HG03565 (cell line): ENCODE results near the gene NAV3.

Experiments
- ATAC-seq: cut with Tn5 transposase; IDR thresholded peaks from one replicate; pipeline ENCODE4 v1.9.1; 2021; ENCODE audit warnings: mild to moderate bottlenecking, moderate library complexity; ENCODE audit not compliant: unreplicated experiment

NAV3 gene

GRCh38 chr12:77845831-77846230, 15.1 kb downstream of the NAV3 start:
- no peak for ATAC-seq

- peak; percentile 100 for ATAC-seq
Observed at GRCh38 chr12:77847060-77847541, 16.4 kb downstream of the NAV3 start.

DNA sequence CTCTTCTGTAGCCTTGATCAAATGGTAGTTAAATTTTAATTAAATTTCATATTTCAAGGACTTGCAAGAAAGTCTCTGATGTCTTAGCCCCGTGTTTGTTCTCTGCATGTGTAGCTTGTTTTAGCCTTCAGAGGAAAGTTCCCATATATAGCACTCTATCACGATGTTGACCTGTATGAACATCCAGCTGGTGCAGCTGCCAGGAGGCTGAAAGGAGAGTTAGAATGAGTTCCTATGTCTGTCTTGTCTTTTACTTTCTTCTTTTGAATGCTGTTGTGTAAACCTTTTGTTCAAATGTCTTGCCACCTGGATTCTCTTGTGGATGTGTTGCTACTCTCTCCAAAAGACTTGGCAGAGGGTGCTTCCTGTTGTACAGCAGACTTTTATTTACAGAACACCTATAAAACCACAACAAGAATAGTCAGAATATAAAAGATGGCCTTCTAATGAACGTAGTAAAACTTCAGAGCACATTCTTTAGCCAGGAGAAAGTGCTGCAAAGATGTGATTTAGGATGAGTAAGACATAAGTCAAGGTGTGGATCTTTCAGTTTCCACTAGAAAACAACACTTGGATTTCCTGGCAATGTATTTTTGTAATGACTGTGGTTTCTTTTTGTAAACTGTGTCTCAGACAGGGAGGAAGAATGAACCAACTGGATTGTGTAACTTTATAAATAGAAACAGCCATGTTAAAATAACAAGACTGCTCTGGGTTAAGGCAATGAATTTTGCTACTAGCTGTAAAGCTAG, 17.2 kb downstream of the NAV3 start:
- no peak for ATAC-seq

- ATAC-seq, result no peak
Observed at GRCh38 chr12:77850129-77850528, 19.4 kb downstream of the NAV3 start.

DNA sequence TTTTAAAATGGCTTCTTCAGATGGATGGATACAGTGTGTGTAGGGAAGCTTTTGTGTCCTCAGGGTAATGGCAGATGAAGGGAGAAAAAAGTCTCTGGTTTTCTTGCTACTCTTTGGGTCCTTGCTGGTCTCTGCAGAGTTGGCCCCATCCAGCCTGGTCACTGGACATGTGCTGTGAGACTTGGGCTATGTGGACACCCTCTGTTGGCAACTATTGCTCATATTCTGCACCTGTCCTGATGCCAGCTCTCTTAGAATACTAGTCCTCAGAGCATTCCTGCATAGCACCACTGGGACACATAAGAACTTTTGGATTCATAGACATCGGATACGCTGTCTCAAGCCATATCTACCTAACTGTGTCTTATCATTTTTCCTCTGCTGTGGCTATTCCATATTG, 20.0 kb downstream of the NAV3 start:
- ATAC-seq, result no peak

GRCh38 chr12:77855548-77855947, 24.9 kb downstream of the NAV3 start:
- ATAC-seq, result no peak

DNA sequence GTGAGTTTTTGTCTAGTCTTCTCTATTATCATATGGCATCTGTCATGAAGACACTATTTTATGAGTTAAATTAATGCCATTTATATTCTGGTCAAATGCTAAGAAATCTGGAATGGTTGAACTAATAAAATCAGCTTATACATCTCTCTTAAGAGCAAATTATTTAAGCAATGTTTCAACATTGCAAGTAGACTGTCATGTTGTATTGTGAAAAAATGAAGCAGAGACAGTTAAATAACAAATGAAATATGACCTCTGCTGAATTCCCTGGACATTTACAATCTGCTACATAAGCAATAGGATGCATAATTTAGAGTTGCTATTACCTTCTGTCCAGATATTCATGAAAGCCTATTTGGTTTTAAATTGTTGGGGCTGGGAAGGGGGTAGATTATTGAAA, 30.6 kb downstream of the NAV3 start:
- no peak for ATAC-seq

DNA sequence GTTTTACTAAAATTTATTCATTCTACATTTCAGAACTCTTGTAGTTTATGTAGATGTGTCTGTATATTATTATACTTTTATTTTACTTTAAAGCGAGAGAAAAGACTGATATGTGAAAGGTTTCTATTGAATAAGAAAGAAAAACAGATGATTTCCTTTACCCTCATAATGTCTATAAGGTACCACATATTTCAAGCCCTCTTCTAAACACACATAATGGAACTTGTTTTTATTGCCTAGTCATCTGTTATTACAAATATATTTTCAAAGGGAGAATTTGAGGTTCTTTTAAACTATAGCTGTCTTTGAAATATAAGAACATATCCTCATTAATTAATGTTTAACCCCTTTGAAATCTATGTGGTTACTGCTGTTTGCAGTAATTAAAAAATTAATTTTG, 34.5 kb downstream of the NAV3 start:
- ATAC-seq, result no peak

DNA sequence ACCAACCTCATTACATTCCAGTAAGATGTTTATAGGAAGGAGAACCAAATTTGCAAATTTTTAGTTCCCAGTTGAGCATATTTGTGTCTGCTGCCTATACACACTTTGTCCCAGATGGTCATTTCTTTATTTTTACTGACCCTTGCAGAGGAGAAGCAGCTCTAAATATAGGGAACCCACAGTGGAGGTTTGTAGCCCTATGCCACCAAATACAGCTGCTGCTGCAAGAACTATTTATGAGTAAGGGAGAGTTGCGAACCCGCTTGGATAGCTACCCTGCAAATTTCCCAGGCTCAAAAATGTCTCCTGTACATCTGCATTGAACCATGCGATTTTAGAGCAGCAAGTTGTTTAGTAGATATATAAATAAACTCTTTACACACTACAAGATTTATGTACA, 48.2 kb downstream of the NAV3 start:
- ATAC-seq, result no peak

DNA sequence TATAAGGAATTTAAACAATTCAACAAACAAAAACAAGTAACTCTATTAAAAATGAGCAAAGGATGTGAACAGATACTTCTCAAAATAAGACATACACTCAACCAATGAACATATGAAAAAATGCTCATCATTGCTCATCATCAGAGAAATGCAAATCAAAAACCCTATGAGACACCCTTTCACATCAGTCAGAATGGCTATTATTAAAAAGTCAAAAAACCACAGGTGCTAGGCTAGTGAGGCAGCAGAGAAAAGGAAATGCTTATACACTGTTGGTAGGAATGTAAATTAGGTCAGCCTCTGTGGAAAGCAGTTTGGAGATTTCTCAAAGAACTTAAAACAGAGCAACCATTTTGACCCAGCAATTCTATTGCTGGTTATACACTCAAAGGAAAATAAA, 52.0 kb downstream of the NAV3 start:
- peak; percentile 79 for ATAC-seq

GRCh38 chr12:77888611-77889010, 57.9 kb downstream of the NAV3 start:
- ATAC-seq, result no peak

DNA sequence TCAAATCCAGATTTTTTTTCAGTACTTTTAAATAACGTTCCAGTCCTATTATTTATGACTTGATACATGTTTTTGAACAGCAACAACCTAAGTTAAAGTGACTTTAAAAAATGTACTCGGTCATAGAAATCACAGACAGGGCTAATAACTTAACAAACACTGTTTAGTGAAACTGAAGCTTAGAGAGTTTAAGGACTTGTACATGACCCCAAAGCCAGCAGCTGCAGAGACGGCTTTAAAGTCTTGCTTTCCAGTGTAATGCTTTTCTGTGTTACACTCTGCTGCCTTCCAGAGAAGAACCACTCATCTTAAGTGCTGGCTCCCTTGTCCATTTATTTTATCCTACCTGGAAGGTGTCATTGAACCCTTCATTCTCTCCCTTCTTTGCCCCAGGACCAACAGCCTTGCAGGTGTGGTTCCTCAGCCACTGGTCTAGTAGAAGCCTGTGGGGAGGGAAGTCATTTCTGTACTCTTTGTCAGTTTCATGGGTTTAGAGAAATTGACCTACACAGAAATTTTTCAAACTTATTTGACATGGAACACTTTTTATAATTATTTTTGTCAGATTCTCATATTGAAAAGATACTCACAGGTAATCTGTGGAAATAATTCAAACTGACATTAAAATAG, 60.9 kb downstream of the NAV3 start:
- ATAC-seq, result no peak

DNA sequence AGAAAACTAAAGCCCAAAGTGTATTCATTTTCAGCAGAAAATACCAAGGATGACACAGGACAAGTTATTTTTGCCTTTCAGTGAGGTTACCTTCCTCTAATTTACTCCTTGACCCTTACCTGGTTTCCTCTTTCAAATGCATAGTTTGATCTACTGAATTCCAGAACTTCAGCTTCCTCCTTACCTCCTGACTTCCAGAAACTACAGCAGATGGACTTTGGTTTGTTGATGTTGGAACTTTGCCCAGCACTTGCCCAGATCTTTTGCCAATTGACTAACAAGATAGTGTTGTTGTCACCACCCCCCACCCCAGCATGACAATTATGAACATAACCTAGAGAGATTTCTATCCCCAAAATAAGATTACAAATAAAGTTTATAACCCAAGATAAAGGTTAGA, 63.2 kb downstream of the NAV3 start:
- ATAC-seq, result no peak

GRCh38 chr12:77894556-77894955, 63.9 kb downstream of the NAV3 start:
- ATAC-seq, result no peak

DNA sequence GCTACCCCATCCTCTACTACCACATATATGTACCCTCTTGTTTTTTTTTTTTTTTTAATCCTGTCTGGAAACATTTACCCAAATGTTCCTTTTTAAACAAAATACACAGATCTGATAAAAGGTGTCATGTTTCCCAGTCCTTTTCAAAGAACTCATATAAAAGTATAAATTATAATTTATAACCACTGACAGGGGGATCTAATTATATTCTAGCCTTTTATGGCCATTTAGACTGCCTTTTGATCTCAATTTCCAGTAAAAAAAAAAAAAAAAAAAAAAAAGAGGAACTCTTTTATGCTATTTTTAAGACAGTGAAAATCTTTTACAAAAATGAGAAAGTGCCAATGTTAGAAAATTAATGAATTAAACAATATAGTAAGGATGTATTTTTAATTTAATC, 65.0 kb downstream of the NAV3 start:
- no peak for ATAC-seq

DNA sequence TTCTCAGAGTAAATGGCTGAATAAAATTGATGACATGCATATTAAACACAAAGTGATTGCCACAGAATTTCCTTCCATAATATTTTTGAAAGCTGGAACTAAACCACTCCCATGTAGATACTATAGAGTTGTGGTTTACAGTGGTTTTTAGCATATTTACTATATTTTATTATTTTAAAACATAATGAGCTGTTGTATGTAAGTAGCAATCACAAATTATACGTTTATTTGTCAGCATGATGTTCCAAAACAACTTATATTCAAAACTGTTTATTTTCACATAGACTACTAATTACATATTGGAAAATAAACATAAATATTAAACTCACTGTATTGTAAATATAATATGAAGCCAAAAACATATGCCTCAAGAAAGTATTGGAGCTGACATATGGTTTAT, 77.2 kb downstream of the NAV3 start:
- ATAC-seq, result no peak

GRCh38 chr12:77914081-77914488, 83.4 kb downstream of the NAV3 start:
- ATAC-seq, result no peak

GRCh38 chr12:77915071-77915600, 84.4 kb downstream of the NAV3 start:
- no peak for ATAC-seq

DNA sequence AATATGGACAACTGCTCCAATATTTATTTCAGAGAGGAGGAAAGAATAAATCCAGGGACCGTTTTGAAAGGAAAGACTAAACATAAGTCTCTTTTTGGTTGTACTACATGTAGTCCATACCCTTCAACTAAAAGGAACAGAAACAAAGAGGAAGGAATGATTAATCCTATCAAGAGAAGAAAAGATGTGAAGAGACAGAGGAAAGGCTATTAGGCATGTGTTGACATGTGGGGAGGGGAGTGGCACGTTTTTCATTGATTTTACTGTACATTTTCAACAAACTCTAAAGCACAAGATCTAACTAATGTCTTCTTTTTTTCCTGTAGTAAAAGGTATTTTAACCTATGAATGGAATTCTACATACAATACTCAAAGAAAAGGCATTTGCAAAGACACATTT, 85.6 kb downstream of the NAV3 start:
- ATAC-seq, result no peak

GRCh38 chr12:77918046-77918445, 87.4 kb downstream of the NAV3 start:
- ATAC-seq, result no peak

DNA sequence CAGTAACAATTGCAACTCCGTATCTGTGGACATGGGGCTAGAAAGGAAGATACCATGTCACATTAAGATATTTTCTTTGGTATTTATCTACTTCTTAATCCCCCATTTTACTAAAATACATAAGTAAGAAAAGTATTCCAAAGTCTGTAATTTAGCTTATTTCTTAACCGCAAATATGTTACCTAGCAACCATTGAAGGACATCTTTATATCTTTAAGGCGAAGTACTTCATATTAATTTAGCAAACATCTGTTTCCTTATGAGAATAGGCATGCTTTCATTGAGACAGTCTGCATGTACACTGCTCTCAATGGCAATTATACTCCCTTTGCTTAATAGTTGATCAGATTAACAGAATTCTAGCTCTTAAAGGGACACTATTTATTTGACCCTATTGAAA, 88.8 kb downstream of the NAV3 start:
- no peak for ATAC-seq

- no peak for ATAC-seq
Observed at GRCh38 chr12:77923882-77924281, 93.2 kb downstream of the NAV3 start.
